ENCODE data around the gene FASN.

Gene FASN

GRCh38 chr17:82118168-82118814, 20.3 kb upstream of the FASN start:
- in situ Hi-C loops (cut with HindIII; ENCODE audit: low sequenced_read_pairs), result no loop called here

GRCh38 chr17:82117139-82118090, 19.4 kb upstream of the FASN start:
- in situ Hi-C loops (cut with HindIII; ENCODE audit: low sequenced_read_pairs), result no loop called here

- in situ Hi-C loops (cut with HindIII; ENCODE audit: low sequenced_read_pairs), result no loop called here
Observed at GRCh38 chr17:82116246-82116645, 18.2 kb upstream of the FASN start.

- in situ Hi-C loops (cut with HindIII; ENCODE audit: low sequenced_read_pairs), result no loop called here
Observed at GRCh38 chr17:82114872-82115271, 16.8 kb upstream of the FASN start.

- in situ Hi-C loops (cut with HindIII; ENCODE audit: low sequenced_read_pairs), result no loop called here
Observed at GRCh38 chr17:82114447-82114846, 16.4 kb upstream of the FASN start.

GRCh38 chr17:82113941-82114340, 15.9 kb upstream of the FASN start:
- in situ Hi-C loops (cut with HindIII; ENCODE audit: low sequenced_read_pairs), result no loop called here

GRCh38 chr17:82113422-82113821, 15.4 kb upstream of the FASN start:
- in situ Hi-C loops (cut with HindIII; ENCODE audit: low sequenced_read_pairs), result no loop called here

GRCh38 chr17:82112914-82113311, 14.9 kb upstream of the FASN start:
- in situ Hi-C loops (cut with HindIII; ENCODE audit: low sequenced_read_pairs), result no loop called here

- in situ Hi-C loops (cut with HindIII; ENCODE audit: low sequenced_read_pairs), result no loop called here
Observed at GRCh38 chr17:82112181-82112913, 14.3 kb upstream of the FASN start.

- in situ Hi-C loops (cut with HindIII; ENCODE audit: low sequenced_read_pairs), result no loop called here
Observed at GRCh38 chr17:82110298-82110697, 12.3 kb upstream of the FASN start.

GRCh38 chr17:82108961-82109475, 11.0 kb upstream of the FASN start:
- in situ Hi-C loops (cut with HindIII; ENCODE audit: low sequenced_read_pairs), result no loop called here

GRCh38 chr17:82108496-82108945, 10.5 kb upstream of the FASN start:
- in situ Hi-C loops (cut with HindIII; ENCODE audit: low sequenced_read_pairs), result no loop called here

GRCh38 chr17:82108038-82108437, 10.0 kb upstream of the FASN start:
- in situ Hi-C loops (cut with HindIII; ENCODE audit: low sequenced_read_pairs), result no loop called here

GRCh38 chr17:82107341-82107860, 9.4 kb upstream of the FASN start:
- in situ Hi-C loops (cut with HindIII; ENCODE audit: low sequenced_read_pairs), result no loop called here

GRCh38 chr17:82106688-82107305, 8.8 kb upstream of the FASN start:
- in situ Hi-C loops (cut with HindIII; ENCODE audit: low sequenced_read_pairs), result no loop called here

- in situ Hi-C loops (cut with HindIII; ENCODE audit: low sequenced_read_pairs), result no loop called here
Observed at GRCh38 chr17:82105882-82106687, 8.0 kb upstream of the FASN start.

GRCh38 chr17:82105417-82105881, 7.4 kb upstream of the FASN start:
- in situ Hi-C loops (cut with HindIII; ENCODE audit: low sequenced_read_pairs), result no loop called here

- in situ Hi-C loops (cut with HindIII; ENCODE audit: low sequenced_read_pairs), result no loop called here
Observed at GRCh38 chr17:82104797-82105416, 6.9 kb upstream of the FASN start.
